AG04449 (cell line): ENCODE results near the gene RNF175.

ENCODE experiments used
- CTCF ChIA-PET: fragments of 350-600 bp; formaldehyde crosslinking; extraction: SDS; loops from one replicate; lab custom pipeline; 2021; ENCODE audit warnings: antibody characterized with exemption; lab: Yijun Ruan, JAX
- POLR2A ChIA-PET: fragments of 400-600, 350-600 bp; formaldehyde crosslinking; extraction: SDS; loops from one replicate; lab custom pipeline; 2020; ENCODE audit warnings: antibody characterized with exemption, inconsistent platforms; lab: Yijun Ruan, JAX
- DNase-seq: peaks from one replicate; pipeline ENCODE4 v3.0.0-alpha.2; 2010; ENCODE audit warnings: low read depth, low spot score
- H3K4me3 ChIP-seq: 2 replicates; pipeline ENCODE4 v1.5.1; 2011; ENCODE audit warnings: low read depth, mild to moderate bottlenecking, control low read depth, low read length
- CTCF ChIP-seq: IDR thresholded peaks from one replicate; pipeline ENCODE4 v1.5.1; 2011; ENCODE audit warnings: mild to moderate bottlenecking, moderate library complexity, low read length, control low read depth, inconsistent platforms; ENCODE audit not compliant: insufficient read depth; ENCODE audit errors: missing control alignments

Gene RNF175

DNA sequence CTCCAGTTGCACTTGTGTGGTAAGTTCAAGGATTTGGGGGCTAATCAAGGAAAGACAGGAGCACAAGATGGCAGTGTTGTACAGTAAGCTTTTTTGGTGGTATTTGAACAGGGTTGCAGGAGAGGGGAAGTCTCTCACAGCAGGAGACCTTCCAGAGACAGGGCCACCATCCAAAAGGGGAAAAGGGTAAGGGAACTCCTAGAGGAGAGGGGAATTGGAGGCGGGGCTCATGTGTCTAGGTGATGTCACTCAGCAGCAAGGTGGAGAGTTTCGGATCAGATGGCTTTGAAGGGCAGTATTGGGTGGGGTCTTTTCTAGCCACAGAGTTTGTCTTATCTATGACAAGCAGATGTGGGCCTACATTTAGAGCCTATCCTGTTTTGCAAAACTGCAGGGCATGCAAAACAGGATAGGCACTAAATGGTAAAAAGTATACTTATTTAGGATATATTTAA lies 13.4 kb upstream of the RNF175 start:
- POLR2A ChIA-PET: no interaction called here
- CTCF ChIA-PET: no interaction called here
- no peak for DNase-seq
- no peak for TF ChIP-seq CTCF
- H3K4me3 ChIP-seq: no peak overlapping the region

DNA sequence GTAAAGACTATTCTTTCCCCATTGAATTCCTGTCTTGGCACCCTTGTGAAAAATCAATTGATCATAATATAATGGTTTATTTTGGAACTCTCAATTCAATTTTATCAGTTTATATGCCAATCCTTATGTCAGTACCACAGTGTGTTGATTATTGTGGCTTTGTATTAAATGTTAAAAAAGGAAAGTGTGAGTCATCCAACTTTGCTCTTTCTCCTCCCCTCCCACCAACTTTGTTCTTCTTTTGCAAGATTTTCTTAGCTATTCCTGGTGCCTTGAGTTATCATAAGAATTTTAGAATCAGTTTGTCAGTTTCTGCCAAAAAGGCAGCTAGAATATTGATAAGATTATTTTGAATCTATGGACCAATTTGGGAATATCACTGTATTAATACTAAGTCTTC lies 11.2 kb upstream of the RNF175 start:
- ChIA-PET CTCF (no interaction called here), POLR2A (no interaction called here)
- no peak overlapping the region for H3K4me3 ChIP-seq
- no peak for TF ChIP-seq CTCF
- no peak for DNase-seq

- no peak for DNase-seq
- no peak for TF ChIP-seq CTCF
- POLR2A ChIA-PET: no interaction called here
- no peak overlapping the region for H3K4me3 ChIP-seq
- CTCF ChIA-PET: interaction anchor here (1.2 kb wide), 1 partner anchor 21 kb away, joined by 3 read pairs; no protein-coding TSS in a partner anchor
Observed at GRCh38 chr4:153766758-153767157, 6.9 kb upstream of the RNF175 start.

DNA sequence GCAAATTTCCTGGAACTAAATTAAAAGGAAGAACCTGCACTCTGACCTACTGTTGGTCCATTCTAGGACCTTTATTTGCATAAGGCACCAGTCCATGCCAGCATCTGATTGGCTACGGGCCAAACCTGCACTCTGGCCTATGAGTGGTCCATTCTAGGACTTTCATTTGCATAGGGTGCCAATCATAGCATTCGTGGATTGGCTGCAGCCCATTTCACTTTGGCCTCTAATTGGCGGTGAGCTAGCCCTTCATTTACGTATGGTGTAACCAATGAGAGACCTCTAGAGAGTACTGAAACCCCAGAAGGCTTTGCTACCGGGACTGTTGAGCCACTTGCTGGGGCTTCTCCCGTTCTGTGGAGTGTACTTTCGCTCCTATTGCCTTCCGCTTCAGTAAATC lies 6.1 kb upstream of the RNF175 start:
- TF ChIP-seq CTCF: no peak
- ChIA-PET CTCF (interaction anchor here (1.2 kb wide), 1 partner anchor 21 kb away, joined by 3 read pairs; no protein-coding TSS in a partner anchor), POLR2A (no interaction called here)
- no peak for DNase-seq
- H3K4me3 ChIP-seq: no peak overlapping the region

DNA sequence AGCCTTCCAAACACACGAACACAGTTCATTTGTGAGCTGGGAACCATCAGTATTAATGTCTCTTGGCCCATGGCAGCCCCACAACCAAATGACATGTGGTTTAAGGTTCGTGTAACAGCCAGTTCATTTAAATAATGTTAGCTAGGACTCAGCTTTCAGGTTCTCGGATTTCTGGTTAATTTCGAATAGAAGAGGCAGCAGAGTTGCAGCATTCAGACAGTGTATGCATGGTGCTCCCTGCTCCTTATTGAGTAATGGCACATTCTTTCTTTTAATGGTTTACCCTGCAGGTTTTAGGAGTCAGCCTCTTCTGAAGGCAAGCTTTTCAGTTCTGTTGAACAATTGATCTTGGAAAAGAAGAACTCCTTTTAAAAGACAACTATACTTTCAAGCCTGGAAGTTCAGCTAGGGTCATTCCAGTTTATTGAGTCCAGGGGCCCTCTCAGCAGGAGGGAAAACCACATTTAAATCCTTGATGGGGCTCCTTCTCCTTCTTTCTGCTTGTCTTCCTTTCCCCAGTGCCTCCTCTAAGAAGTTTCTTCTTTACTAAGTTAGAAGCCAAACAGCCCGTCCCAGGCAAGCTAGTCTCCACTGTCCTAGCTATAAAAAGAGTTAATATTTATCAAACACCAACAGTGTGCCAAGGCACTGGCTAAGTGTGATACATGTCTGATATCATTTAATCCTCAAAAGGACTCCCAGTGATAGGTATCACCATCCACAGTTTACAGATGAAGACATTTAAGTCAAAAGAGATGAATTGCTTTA lies 5.0 kb upstream of the RNF175 start:
- no peak for DNase-seq
- POLR2A ChIA-PET: no interaction called here
- CTCF ChIA-PET: interaction anchor here (2.0 kb wide), 1 partner anchor 15 kb away, joined by 10 read pairs; no protein-coding TSS in a partner anchor
- TF ChIP-seq CTCF: no peak
- no peak overlapping the region for H3K4me3 ChIP-seq

DNA sequence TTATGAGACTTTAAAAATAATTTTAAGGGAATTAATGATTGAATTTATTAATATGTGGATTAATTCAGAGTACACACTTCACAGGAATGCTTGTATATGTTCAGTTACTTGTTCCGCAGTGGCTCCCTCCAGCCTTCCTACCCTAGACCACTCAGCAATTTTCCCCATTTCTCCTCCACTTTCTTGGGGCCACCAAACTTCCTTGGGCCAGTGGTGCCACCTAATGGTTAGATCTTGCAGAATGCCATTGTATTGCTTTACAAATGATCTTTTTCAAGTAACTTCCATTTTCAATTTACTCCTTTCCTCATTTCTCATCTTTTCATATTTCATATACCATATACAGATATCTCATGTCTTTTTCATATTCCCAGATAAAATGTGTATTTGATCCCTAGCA lies 3.6 kb upstream of the RNF175 start:
- POLR2A ChIA-PET: no interaction called here
- DNase-seq: no peak
- no peak overlapping the region for H3K4me3 ChIP-seq
- TF ChIP-seq CTCF: no peak
- CTCF ChIA-PET: interaction anchor here (2.0 kb wide), 1 partner anchor 13 kb away, joined by 10 read pairs; no protein-coding TSS in a partner anchor
